Suprapubic skin (tissue), 4 donors: Measurements from ENCODE around the gene HID1. TPM values are rescaled to one million over a fixed set of nuclear protein-coding genes. Genes with fewer than 3 reads are reported as not detected.

Experiments
- DNase-seq, 2 donors: peaks; one replicate each; pipeline ENCODE4 v3.0.0-alpha.2; 2019; ENCODE audit warnings: low spot score in 2 of 2
- H3K27ac ChIP-seq: fragments of 200-600 bp; sonication (generic); one replicate; pipeline ENCODE4 v1.5.1; 2019
- H3K27me3 ChIP-seq: fragments of 200-600 bp; sonication (generic); one replicate; pipeline ENCODE4 v1.5.1; 2019
- H3K36me3 ChIP-seq: fragments of 200-600 bp; sonication (generic); one replicate; pipeline ENCODE4 v1.5.1; 2019
- H3K4me1 ChIP-seq: fragments of 200-600 bp; sonication (generic); one replicate; pipeline ENCODE4 v1.5.1; 2019
- H3K4me3 ChIP-seq: fragments of 200-600 bp; sonication (generic); one replicate; pipeline ENCODE4 v1.5.1; 2019; ENCODE audit warnings: mild to moderate bottlenecking
- H3K9me3 ChIP-seq: fragments of 200-600 bp; sonication (generic); one replicate; pipeline ENCODE4 v1.5.1; 2019
- EP300 ChIP-seq: sonication (generic); formaldehyde crosslinking; IDR thresholded peaks from one replicate; pipeline ENCODE4 v1.6.1; 2017; ENCODE audit warnings: antibody characterized with exemption
- POLR2A ChIP-seq, 2 donors: fragments of 450-650 bp; IDR thresholded peaks; one replicate each; pipeline ENCODE4 v1.6.1; 2017; ENCODE audit warnings: antibody characterized with exemption in 2 of 2, mild to moderate bottlenecking in 2 of 2, moderate library complexity in 2 of 2
- POLR2AphosphoS5 ChIP-seq, 3 donors: sonication (generic); formaldehyde crosslinking; IDR thresholded peaks; one replicate each; pipeline ENCODE4 v1.6.1; 2017; ENCODE audit warnings: antibody characterized with exemption in 3 of 3
- WGBS: methylation state at CpG from one replicate; pipeline ENCODE4 v1.1.5; 2018; 5-methylcytosine and 5-hydroxymethylcytosine counted together
- total RNA-seq, 4 donors: library from RNA; depleted of rRNA; stranded (reverse); fragments of >200 nt; gene quantifications; one replicate each; pipeline ENCODE4 v1.1.0, GENCODE V29; 2016
- TF ChIP-seq, protein P1 (sequence below), 2 donors: fragments of 200-600 bp in 1 of 2; fragments of 450-650 bp in 1 of 2; sonication (generic) in 1 of 2; IDR thresholded peaks; one replicate each; pipeline ENCODE4 v1.5.1; 2016 to 2019; ENCODE audit warnings: antibody characterized with exemption in 2 of 2, mild to moderate bottlenecking in 1 of 2, moderate library complexity in 1 of 2

Gene HID1
- total RNA-seq, 4 donors from 2014 or later = 3.4 to 13.7 (median 9.5) TPM

GRCh38 chr17:74946641-74947040 lies 25.9 kb downstream of the HID1 start:
- no peak overlapping the region for H3K4me3 ChIP-seq
- peaks cover 4% of the 10 kb centered on the region for H3K4me1 ChIP-seq
- TF ChIP-seq EP300 (no peak), POLR2A (IDR thresholded peaks at IDR 0.05) (no peak), POLR2AphosphoS5 (IDR thresholded peaks at IDR 0.05) (no peak)
- TF ChIP-seq, protein P1, sequence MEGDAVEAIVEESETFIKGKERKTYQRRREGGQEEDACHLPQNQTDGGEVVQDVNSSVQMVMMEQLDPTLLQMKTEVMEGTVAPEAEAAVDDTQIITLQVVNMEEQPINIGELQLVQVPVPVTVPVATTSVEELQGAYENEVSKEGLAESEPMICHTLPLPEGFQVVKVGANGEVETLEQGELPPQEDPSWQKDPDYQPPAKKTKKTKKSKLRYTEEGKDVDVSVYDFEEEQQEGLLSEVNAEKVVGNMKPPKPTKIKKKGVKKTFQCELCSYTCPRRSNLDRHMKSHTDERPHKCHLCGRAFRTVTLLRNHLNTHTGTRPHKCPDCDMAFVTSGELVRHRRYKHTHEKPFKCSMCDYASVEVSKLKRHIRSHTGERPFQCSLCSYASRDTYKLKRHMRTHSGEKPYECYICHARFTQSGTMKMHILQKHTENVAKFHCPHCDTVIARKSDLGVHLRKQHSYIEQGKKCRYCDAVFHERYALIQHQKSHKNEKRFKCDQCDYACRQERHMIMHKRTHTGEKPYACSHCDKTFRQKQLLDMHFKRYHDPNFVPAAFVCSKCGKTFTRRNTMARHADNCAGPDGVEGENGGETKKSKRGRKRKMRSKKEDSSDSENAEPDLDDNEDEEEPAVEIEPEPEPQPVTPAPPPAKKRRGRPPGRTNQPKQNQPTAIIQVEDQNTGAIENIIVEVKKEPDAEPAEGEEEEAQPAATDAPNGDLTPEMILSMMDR (IDR thresholded peaks at IDR 0.05) = no peak
- H3K27me3 ChIP-seq = peaks cover 22% of the 10 kb centered on the region
- 94% methylated on average over 3 of the region's 14 CpGs for WGBS
- H3K27ac ChIP-seq = no peak overlapping the region
- DNase-seq = no peak
- H3K36me3 ChIP-seq = no peaks in the 10 kb centered on the region
- no peaks in the 10 kb centered on the region for H3K9me3 ChIP-seq

- TF ChIP-seq POLR2A (IDR thresholded peaks at IDR 0.05) (no peak), POLR2AphosphoS5 (IDR thresholded peaks at IDR 0.05) (no peak), EP300 (no peak)
- TF ChIP-seq, protein P1 (IDR thresholded peaks at IDR 0.05) = no peak
- no peak overlapping the region for H3K4me3 ChIP-seq
- WGBS = 53% methylated on average over 4 of the region's 6 CpGs
- H3K27me3 ChIP-seq = peaks cover 28% of the 10 kb centered on the region
- no peaks in the 10 kb centered on the region for H3K9me3 ChIP-seq
- H3K27ac ChIP-seq = no peak overlapping the region
- H3K4me1 ChIP-seq = peaks cover 4% of the 10 kb centered on the region
- no peak for DNase-seq
- H3K36me3 ChIP-seq = no peaks in the 10 kb centered on the region
Measured at GRCh38 chr17:74945543-74945942, 27.0 kb downstream of the HID1 start.

DNA sequence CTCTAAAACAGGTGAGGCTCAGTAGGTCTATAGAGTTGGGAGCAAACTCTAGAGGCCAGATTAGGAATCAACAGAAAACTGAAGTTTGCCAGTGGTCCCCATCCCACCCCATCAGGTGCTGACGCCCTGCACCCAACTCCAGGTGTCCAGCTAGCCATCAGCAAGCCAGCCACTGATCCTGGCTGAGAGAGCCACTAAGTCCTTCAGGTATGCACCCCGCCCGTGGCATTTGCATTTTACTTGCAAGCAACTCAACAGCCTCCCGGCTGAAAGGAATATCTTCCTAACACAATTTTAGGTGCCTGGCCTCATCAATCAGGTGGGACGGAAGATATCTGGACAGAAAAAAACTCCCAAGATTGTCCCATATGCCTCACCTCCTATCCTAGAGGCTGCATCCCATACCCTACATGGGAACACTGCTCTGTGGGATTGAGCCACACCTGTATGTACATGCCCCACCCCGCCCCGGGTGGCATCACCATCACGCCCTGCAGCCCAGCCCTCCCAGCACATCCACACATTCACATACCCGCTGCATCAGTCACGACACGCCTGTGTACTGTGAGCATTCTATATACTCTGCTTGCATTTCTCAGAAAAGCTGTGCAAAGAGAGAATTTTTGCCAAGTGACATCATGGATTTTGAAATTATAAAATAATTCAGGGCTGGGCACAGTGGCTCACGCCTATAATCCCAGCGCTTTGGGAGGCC lies 28.6 kb downstream of the HID1 start:
- Histone ChIP-seq H3K36me3 (no peaks in the 10 kb centered on the region), H3K4me3 (no peak overlapping the region), H3K4me1 (peaks cover 4% of the 10 kb centered on the region), H3K9me3 (no peaks in the 10 kb centered on the region), H3K27ac (peak overlapping the region; percentile 1), H3K27me3 (peaks cover 30% of the 10 kb centered on the region)
- WGBS = 22% methylated on average over 6 of the region's 13 CpGs
- TF ChIP-seq, protein P1 (IDR thresholded peaks at IDR 0.05) = no peak
- TF ChIP-seq EP300 (no peak), POLR2AphosphoS5 (IDR thresholded peaks at IDR 0.05) (no peak), POLR2A (IDR thresholded peaks at IDR 0.05) (no peak)
- DNase-seq = no peak

DNA sequence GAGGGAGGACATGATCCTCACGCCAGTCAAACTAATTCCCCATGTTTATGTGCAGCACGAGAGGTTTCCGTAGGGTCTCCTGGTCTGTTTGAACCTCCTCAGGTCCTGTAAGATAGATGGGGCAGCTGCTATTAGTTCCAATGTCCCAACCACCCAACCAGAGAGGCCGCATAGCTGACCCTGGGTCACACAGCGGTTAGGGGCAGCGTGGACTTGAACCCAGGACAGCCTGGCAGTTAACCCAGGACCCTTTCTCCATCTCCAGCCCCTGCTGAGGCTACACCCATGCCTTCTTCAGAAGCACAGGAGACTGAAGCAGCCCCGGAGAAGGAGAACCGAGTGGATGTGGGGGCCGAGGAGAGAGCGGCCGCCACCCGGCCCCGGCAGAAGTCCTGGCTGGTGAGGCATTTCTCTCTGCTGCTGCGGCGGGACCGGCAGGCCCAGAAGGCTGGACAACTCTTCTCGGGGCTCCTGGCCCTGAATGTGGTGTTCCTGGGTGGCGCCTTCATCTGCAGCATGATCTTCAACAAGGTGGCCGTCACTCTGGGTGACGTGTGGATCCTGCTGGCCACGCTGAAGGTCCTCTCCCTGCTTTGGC lies 31.3 kb downstream of the HID1 start:
- Histone ChIP-seq H3K9me3 (no peaks in the 10 kb centered on the region), H3K27me3 (peaks cover 45% of the 10 kb centered on the region), H3K4me3 (no peak overlapping the region), H3K36me3 (no peaks in the 10 kb centered on the region), H3K27ac (no peak overlapping the region), H3K4me1 (peaks cover 6% of the 10 kb centered on the region)
- DNase-seq = no peak
- TF ChIP-seq POLR2A (IDR thresholded peaks at IDR 0.05) = no peak
- TF ChIP-seq EP300 = no peak
- TF ChIP-seq, protein P1 (IDR thresholded peaks at IDR 0.05) = no peak
- TF ChIP-seq POLR2AphosphoS5 (IDR thresholded peaks at IDR 0.05) = no peak
- WGBS = 87% methylated on average over 15 of the region's 21 CpGs

DNA sequence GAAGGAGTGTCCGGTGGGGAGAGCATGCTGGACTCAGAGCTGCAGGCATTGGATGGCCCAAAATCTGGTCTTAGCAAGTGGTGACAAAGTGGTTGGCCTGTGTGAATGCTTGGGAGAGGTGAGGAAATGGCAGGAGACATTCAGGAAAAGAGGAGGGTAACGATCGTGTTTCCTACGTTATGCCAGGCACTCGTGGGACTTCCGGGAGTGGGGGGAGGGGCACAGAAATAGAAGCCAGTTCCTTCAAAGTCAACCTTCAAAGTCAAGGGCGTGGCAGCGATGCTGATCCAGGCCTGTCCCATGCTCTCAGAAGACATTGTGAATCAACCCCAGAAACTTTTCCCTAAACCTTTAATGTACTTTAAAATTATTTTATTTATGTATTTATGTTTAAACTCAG lies 33.0 kb downstream of the HID1 start:
- H3K4me3 ChIP-seq = no peak overlapping the region
- no peak overlapping the region for H3K27ac ChIP-seq
- no peaks in the 10 kb centered on the region for H3K36me3 ChIP-seq
- H3K4me1 ChIP-seq = peaks cover 16% of the 10 kb centered on the region
- no peak for DNase-seq
- no peaks in the 10 kb centered on the region for H3K9me3 ChIP-seq
- 43% methylated on average over 8 of the region's 8 CpGs for WGBS
- TF ChIP-seq, protein P1 (IDR thresholded peaks at IDR 0.05) = no peak
- TF ChIP-seq POLR2A (IDR thresholded peaks at IDR 0.05) = no peak
- TF ChIP-seq EP300 = no peak
- no peak for TF ChIP-seq POLR2AphosphoS5 (IDR thresholded peaks at IDR 0.05)
- peaks cover 62% of the 10 kb centered on the region for H3K27me3 ChIP-seq
